SKM-1 (cell line): ENCODE measurements around the gene ARL5C.
"Not testable (repeated sequence)": the region's sequence is repeated elsewhere in the genome, so short reads cannot be mapped to it uniquely, and the experiment has no call there.

Source experiments
- DNase-seq: peaks from one replicate; lab custom pipeline; 2025; ENCODE audit not compliant: unreplicated experiment; lab: John Stamatoyannopoulos, UW

The ARL5C gene

GRCh38 chr17:39141915-39142664, 23.9 kb downstream of the ARL5C start:
- no peak for DNase-seq

- DNase-seq, result no peak
These were observed 24.7 kb downstream of the ARL5C start for GRCh38 chr17:39141294-39141693.

DNA sequence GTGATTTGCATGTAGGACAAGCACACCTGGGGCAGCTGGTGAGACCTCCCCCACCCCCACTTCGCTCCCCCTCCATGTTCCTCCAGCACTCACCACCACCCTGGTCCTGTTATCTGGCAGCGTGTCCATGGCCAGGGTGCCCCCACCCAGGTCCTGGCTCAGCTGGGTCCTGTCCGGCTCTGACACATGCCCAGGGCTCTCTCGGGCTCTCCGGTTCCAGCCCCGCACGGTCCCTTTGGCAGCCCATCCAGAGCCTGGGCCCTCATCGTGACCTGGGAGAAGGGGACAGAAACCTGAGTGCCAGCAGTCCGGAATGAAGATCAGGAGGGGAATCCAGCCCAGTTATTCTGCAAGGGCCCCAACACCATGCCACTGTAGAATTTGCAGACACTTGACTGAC, 26.4 kb downstream of the ARL5C start:
- no peak for DNase-seq

- DNase-seq, result no peak
These were observed 26.8 kb downstream of the ARL5C start for GRCh38 chr17:39139161-39139511.

GRCh38 chr17:39138431-39139160, 27.4 kb downstream of the ARL5C start:
- DNase-seq, result no peak

DNA sequence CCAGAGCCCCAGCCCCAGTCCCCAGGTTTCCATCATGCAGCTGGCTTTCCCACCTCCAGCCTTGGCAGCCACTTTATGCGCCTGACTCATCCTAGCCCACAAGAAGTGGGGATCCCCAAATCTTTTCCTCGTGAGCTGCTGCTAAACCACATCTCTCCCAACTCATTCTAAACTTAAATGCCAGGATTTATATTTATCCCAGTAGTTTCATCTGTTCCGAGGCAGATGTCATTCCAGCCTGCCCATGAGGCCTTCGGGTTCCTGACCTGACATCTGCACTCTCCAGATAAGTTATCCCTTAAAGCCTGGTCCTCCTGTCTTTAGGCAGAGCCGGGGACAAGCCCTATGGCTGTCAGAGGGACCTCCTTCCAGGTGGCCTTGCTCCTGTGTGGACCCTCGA, 31.1 kb downstream of the ARL5C start:
- DNase-seq, result no peak

GRCh38 chr17:39132192-39132610, 33.8 kb downstream of the ARL5C start:
- DNase-seq, result no peak

DNA sequence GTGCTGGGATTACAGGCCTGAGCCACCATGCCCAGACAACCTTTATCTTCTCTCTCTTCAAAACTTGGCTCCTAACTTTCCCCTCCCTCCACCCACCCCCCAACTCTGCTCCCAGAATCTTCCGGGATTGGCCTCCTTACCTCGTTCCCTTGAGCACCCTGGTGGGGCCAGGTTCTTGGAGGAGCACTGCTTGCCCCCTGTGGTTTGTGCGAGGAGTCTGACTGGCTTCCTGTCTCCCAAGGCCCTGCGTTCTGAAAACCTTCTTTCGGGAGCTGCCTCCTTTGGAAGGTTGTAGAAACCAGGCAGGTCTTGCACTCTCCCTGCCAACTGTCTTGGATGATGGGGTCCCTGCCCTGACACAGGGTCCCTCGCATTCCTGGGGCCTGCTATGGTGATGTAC, 34.3 kb downstream of the ARL5C start:
- no peak for DNase-seq

DNA sequence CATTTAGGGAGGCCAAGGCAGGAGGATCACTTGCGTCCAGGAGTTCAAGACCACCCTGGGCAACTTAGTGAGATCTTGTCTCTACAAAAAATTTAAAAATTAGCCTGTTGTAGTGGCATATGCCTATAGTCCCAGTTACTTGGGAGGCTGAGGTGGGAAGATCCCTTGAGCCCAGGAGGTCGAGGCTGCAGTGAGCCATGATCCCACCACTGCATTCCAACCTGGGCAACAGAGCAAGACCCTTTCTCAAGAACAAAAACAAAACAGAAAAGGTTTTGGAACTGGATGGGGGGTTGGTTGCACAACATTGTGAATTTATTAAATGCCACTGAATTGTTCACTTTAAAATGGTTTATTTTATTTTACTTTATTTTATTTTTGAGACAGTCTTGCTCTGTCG, 35.8 kb downstream of the ARL5C start:
- no peak for DNase-seq

- not testable (repeated sequence) for DNase-seq
These were observed 36.4 kb downstream of the ARL5C start for GRCh38 chr17:39129544-39129943.

DNA sequence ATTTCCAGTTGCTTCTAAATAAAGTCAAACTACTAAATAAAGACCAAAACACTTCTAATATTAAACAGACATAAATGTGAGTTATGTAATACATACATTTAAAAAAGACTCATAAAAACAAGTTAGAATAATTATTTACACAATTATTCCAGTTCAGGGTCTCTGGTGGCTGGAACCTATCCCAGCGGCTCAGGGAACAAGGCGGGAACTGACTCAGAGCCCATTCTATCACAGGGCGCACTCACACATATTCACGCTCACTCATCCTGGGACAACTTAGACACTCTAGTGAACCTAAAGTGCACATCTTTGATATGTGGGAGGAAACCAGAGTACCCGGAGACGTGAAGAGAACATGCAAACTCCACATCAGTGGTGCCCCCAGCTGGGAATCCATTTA, 39.5 kb downstream of the ARL5C start:
- DNase-seq, result no peak

DNA sequence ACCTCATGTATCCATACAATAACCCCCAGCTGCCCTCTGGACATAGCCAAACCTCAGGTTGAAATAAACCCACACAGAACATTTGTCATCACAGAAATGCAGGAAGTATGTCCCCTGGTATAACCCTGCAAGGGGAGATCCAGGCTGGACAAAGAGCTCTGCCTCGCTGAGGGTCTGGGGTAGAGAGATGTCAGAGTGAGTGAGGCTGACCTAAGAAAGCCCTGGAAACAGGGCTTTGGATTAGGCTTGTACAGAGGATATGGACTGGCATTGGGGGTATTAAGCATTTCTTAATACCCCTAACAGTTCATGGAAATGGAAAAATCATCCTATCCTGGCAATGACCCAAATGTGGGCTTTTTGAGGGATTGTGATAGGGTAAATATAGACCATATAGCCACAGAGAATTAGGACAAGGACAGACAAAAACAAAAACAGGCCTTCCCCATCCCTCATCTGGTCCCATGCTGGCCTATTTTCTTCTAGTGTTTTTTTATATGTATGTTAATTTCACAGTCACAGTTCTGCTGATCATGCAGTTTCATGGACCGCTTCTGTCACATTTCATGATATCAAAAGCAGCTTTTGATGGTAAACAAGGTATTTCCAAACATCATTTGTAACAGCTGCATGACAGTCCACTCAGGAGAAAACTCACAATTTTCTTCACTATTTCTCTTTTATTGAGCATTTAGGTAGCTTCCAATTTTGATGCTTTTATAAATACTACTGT, 40.7 kb downstream of the ARL5C start:
- DNase-seq, result no peak

DNA sequence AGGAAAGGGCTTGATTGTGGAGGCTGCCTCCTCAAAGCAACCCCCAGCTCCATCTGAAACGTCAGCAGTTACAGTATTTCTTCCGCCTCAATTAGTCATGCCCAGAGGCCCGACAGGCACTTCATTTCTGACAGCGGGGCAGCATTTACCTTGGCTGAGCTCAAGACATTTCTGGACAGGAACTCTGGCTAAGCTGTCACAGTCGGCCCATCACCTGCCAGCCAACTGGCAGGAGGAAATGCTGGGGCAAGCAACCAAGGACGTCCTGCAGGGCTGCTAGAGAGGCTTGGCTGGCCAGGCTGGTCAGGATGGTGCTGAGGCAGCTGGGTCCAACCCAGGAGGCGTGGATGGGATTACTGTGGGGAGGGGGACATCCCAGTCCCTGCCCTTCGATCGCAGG, 42.3 kb downstream of the ARL5C start:
- no peak for DNase-seq

DNA sequence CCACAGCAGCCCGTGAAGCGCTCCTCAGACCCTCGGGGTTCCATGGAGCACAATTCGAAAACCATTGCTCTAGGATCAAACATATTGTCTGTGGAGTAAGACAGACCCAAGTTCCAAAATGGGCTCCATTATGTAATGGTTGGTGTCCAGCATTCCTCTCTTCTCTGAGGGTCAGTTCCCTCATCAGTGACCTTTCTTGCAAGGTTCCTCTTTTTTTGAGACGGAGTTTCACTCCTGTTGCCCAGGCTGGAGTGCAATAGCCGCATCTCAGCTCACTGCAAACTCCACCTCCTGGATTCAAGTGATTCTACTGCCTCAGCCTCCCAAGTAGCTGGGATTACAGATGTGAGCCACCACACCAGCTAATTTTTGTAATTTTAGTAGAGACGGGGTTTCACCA, 43.0 kb downstream of the ARL5C start:
- no peak for DNase-seq

DNA sequence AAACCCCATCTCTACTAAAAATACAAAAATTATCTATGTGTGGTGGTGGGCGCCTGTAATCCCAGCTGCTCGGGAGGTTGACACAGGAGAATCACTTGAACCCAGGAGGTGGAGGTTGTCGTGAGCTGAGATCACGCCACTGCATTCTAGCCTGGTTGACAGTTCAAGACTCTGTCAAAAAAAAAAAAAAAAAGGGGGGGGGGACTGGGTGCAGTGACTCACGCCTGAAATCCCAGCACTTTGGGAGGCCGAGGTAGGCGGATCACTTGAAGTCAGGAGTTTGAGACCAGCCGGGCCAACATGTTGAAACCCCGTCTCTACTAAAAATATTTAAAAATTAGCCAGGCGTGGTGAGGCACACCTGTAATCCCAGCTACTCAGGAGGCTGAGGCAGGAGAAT, 44.0 kb downstream of the ARL5C start:
- DNase-seq, result not testable (repeated sequence)

- peak; percentile 62 for DNase-seq
These were observed 47.1 kb downstream of the ARL5C start for GRCh38 chr17:39118674-39119419.

DNA sequence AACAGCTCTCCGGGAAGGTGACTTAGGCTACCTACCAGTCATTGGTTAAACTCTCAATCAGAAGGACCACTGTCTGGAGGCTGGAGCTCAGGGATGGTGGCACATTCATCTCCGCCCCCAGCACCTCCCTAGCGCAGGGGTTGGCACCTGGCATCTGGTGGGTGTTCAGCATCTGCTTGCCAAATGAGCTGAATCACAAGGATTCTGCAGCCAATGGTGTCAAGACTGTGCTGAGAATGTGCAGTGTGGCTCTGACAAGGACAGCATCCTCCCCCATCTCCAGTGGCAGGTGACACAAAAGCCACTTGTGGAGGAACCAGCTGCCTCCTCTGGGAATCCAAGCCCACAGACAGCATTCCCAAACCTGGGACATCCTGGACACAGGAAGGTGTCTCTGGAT, 49.7 kb downstream of the ARL5C start:
- DNase-seq, result no peak

- no peak for DNase-seq
These were observed 50.8 kb downstream of the ARL5C start for GRCh38 chr17:39115135-39115534.

DNA sequence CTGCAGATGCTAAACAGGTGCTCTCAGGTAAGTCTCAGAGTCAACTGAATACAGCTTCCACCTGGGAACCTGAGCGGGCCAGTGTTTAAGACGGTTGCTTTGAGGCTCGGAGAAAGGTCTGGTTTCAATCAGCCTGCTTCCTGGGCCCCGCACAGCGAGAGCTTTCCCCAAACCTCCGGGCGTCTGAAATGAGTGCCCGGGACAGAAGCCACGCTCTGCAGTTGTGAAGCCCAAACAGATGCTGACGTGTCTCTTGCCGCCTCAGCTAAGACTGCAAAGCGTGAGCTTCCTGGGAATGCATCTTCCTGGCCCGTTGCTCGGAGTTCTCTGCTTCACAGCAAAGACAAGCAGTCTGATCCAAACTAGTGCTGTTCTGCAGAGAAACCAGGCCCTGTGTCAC, 51.2 kb downstream of the ARL5C start:
- DNase-seq, result no peak

DNA sequence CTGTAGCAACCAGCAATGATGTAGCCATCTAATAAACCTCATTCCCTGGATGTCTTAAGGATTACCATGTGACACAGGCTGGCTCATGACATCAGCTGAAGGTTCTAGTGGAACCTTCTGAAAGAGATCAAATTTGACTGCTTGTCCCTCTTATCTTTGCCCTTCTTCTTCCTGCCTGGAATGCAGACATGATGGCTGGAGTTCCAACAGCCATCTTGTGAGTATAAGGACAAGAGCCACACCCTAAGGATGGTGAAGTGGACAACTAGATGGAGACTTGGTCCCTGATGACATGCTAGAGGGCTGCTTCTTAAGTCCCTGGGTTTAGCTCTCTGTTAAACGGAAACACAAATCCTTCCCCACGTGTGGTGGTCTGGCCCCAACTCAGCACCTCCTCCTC, 52.1 kb downstream of the ARL5C start:
- no peak for DNase-seq

DNA sequence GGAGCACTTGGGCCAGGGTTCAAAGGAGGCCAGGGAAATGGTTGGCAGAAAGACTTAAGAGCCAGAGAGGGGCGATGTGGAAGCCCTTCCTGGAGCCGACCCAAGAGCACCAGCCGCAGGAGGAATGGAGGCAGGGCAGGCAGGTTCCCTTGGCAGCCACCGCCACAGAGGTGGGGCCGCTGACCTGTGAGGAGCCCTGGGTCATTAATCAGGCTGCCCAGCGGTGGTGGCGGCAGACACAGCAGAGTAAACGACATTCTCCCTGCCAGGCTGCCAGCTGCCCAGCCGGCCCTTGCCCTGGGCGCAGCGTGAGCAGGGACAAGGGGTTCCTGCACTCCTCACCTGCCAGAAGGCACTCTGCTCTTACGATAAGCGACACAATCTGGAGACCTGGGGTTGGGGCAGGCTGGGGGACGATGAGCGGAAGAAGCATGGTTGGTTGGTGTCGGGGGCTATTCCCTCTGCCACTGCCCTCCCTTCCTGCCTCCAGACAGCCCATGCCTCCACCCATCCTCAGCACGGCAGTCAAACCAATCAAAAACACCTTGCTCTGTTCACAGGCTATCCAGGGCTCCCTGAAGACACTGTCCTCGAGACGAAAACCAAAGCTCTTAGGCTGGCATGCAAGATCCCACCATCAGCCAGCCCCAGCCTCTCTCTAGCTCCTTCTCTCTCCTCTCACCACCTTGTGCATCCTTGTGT, 55.4 kb downstream of the ARL5C start:
- no peak for DNase-seq
